C4-2B (cell line): ENCODE measurements around the gene C1QB.

ENCODE experiments used
- CTCF ChIP-seq: fragments of 450-650 bp; conservative IDR thresholded peaks from 2 replicates; pipeline ENCODE4 v1.5.1; 2017; ENCODE audit warnings: mild to moderate bottlenecking
- ZFX ChIP-seq: fragments of 450-650 bp; IDR thresholded peaks from 2 replicates; pipeline ENCODE4 v1.6.1; 2017

GRCh38 chr1:22641906-22642636 lies 11.0 kb upstream of the C1QB start:
- TF ChIP-seq CTCF (peak; percentile 83), ZFX (no peak)
